Endothelial cell of umbilical vein (primary cell): ENCODE measurements around the gene MICA. TPM values are rescaled to one million over a fixed set of nuclear protein-coding genes. Genes with fewer than 3 reads are reported as not detected.

Experiments used
- BruUV-seq: library from RNA; stranded (reverse); fragments of 400-500 nt; replicated peaks from 2 replicates; lab custom pipeline; 2021; lab: Mats Ljungman, UMichigan
- CTCF ChIA-PET: fragments of 300-600, 350-600 bp; sonication (Branson Sonifier 250); formaldehyde crosslinking; loops from one replicate; lab custom pipeline; 2021; ENCODE audit warnings: antibody characterized with exemption, inconsistent platforms; lab: Charles Lee
- POLR2A ChIA-PET: fragments of 300-600, 350-600 bp; sonication (Branson Sonifier 250); formaldehyde crosslinking; loops from one replicate; lab custom pipeline; 2021; ENCODE audit warnings: antibody characterized with exemption, inconsistent platforms; lab: Charles Lee
- DNase-seq: peaks from one replicate; pipeline ENCODE4 v3.0.0-alpha.2; 2011; ENCODE audit warnings: low read depth, low spot score
- FAIRE-seq: peaks from 2 replicates; lab custom pipeline; 2011; peaks lifted over from hg19 to GRCh38; lab: Jason Lieb, UNC
- H2AFZ ChIP-seq: 2 replicates; pipeline ENCODE4 v1.6.0; 2012; ENCODE audit warnings: low read depth, low read length, control low read depth, inconsistent platforms
- H3K27ac ChIP-seq: 2 replicates; pipeline ENCODE4 v1.5.1; 2011; ENCODE audit warnings: low read depth, mild to moderate bottlenecking, control low read depth, low read length, moderate library complexity; ENCODE audit not compliant: insufficient read depth
- H3K27me3 ChIP-seq, 2 experiments: 2 replicates each; pipeline versions ENCODE4 v1.6.0 to v1.6.1; 2011; ENCODE audit warnings: low read length in 2 of 2, mixed read lengths in 1 of 2; ENCODE audit not compliant: control insufficient read depth in 2 of 2, insufficient read depth in 2 of 2
- H3K36me3 ChIP-seq, 2 experiments: 2 replicates in 1 of 2; 3 replicates in 1 of 2; pipeline ENCODE4 v1.5.1; 2011; ENCODE audit warnings: low read length in 2 of 2, mild to moderate bottlenecking in 1 of 2, moderate library complexity in 1 of 2; ENCODE audit not compliant: control insufficient read depth in 2 of 2, insufficient read depth in 2 of 2; ENCODE audit errors: extremely low read depth in 1 of 2
- H3K4me1 ChIP-seq: 3 replicates; pipeline ENCODE4 v1.5.1; 2011; ENCODE audit warnings: mild to moderate bottlenecking, low read length; ENCODE audit not compliant: control insufficient read depth, insufficient read depth; ENCODE audit errors: extremely low read depth
- H3K4me2 ChIP-seq: 2 replicates; pipeline ENCODE4 v1.6.1; 2011; ENCODE audit warnings: low read length, control low read depth, mixed read lengths; ENCODE audit not compliant: insufficient read depth
- H3K4me3 ChIP-seq, 3 experiments: fragments of 200-600 bp in 1 of 3; sonication (generic), shearing (Covaris generic) in 1 of 3; replicated peaks in 1 of 3; 2 replicates each; pipeline ENCODE4 v1.5.1; 2011 to 2016; ENCODE audit warnings: control low read depth in 3 of 3, low read length in 3 of 3, mild to moderate bottlenecking in 2 of 3, inconsistent platforms in 1 of 3, low read depth in 1 of 3, moderate library complexity in 1 of 3; ENCODE audit not compliant: insufficient read depth in 1 of 3
- H3K79me2 ChIP-seq: 2 replicates; pipeline ENCODE4 v1.6.0; 2012; ENCODE audit warnings: low read length, inconsistent platforms; ENCODE audit not compliant: control insufficient read depth, insufficient read depth
- H3K9ac ChIP-seq: replicated peaks from 2 replicates; pipeline ENCODE3; 2011; ENCODE audit warnings: low read length, control low read depth; ENCODE audit not compliant: insufficient read depth; ENCODE audit errors: extremely low read depth
- H3K9me1 ChIP-seq: replicated peaks from 3 replicates; pipeline ENCODE4 v1.6.0; 2011; ENCODE audit warnings: mild to moderate bottlenecking, low read length; ENCODE audit not compliant: control insufficient read depth, insufficient read depth; ENCODE audit errors: extremely low read depth
- H3K9me3 ChIP-seq: replicated peaks from 2 replicates; pipeline ENCODE4 v1.5.1; 2012; ENCODE audit warnings: low read length, inconsistent platforms; ENCODE audit not compliant: control insufficient read depth, insufficient read depth
- H4K20me1 ChIP-seq: replicated peaks from 2 replicates; pipeline ENCODE3; 2011; ENCODE audit warnings: mild to moderate bottlenecking, low read length; ENCODE audit not compliant: control insufficient read depth, insufficient read depth; ENCODE audit errors: extremely low read depth
- CTCF ChIP-seq, 2 donors: IDR thresholded peaks; 1 replicate in 1 of 2; 2 replicates in 1 of 2; pipeline ENCODE4 v1.5.1; 2011; ENCODE audit warnings: low read length in 2 of 2, mild to moderate bottlenecking in 2 of 2, moderate library complexity in 2 of 2, control low read depth in 1 of 2, inconsistent platforms in 1 of 2, low read depth in 1 of 2; ENCODE audit not compliant: insufficient read depth in 1 of 2; ENCODE audit errors: extremely low read depth in 1 of 2
- FOS ChIP-seq: IDR thresholded peaks from 2 replicates; pipeline ENCODE4 v1.6.1; 2011; ENCODE audit warnings: mild to moderate bottlenecking, low read length, moderate library complexity, borderline replicate concordance; ENCODE audit not compliant: insufficient read depth
- GATA2 ChIP-seq: IDR thresholded peaks from 2 replicates; pipeline ENCODE4 v1.7.0; 2011; ENCODE audit warnings: low read depth, mild to moderate bottlenecking, moderate library complexity, mixed read lengths, low read length; ENCODE audit not compliant: insufficient read length, insufficient read depth
- JUN ChIP-seq: IDR thresholded peaks from 2 replicates; pipeline ENCODE4 v1.6.1; 2011; ENCODE audit warnings: borderline replicate concordance, low read depth; ENCODE audit not compliant: insufficient read length, insufficient read depth
- MYC ChIP-seq: IDR thresholded peaks from one replicate; pipeline ENCODE4 v1.6.1; 2011; ENCODE audit warnings: mild to moderate bottlenecking, low read depth, low read length
- POLR2A ChIP-seq: IDR thresholded peaks from 2 replicates; pipeline ENCODE4 v1.6.1; 2012; ENCODE audit warnings: low read depth, mild to moderate bottlenecking, control low read depth, low read length
- dilution Hi-C: fragments of 300-500 bp; cut with MboI; formaldehyde crosslinking; loops from one replicate; pipeline ENCODE4 v1.15.0; 2019; ENCODE audit warnings: low sequenced_read_pairs; ENCODE audit not compliant: extremely low pct_ligation_motif_present
- intact Hi-C: fragments of 100-400 bp; cut with micrococcal nuclease; formaldehyde crosslinking; loops from one replicate; pipeline ENCODE4 v1.10.0; 2022
- polyA plus RNA-seq, 4 experiments: library from polyadenylated mRNA; depleted of rRNA in 3 of 4; stranded (reverse) in 3 of 4; unstranded in 1 of 4; fragments of >200 nt; gene quantifications; 2 replicates each; pipeline versions ENCODE4 v1.2.1 to v1.2.3, GENCODE V29; 2011 to 2012; ENCODE audit warnings: missing spikeins in 1 of 4
- total RNA-seq: library from RNA; stranded (reverse); gene quantifications from 2 replicates; pipeline ENCODE4 v1.2.3, GENCODE V29; 2021

MICA gene
- total and polyA plus RNA-seq, 2 donors (not counting 3 experiments of a cell fraction or from before 2014, with no cell fraction given): 42.5 to 99.3 TPM

- peak overlapping the region; percentile 50 for H2AFZ ChIP-seq
- POLR2A ChIA-PET: no interaction called here
- CTCF ChIA-PET: interaction anchor here (1.6 kb wide), 1 partner anchor 94 kb away, joined by 3 read pairs; no protein-coding TSS in a partner anchor
- H3K79me2 ChIP-seq: peaks cover 3% of the 10 kb centered on the region
- no peaks in the 10 kb centered on the region for H3K36me3 ChIP-seq
- no peaks in the 10 kb centered on the region for H4K20me1 ChIP-seq
- no peak overlapping the region for H3K4me3 ChIP-seq
- H3K4me2 ChIP-seq: no peak overlapping the region
- DNase-seq (no peak), FAIRE-seq (no peak)
- no TSS peak for BruUV-seq
- no peaks in the 10 kb centered on the region for H3K27me3 ChIP-seq
- H3K27ac ChIP-seq: peak overlapping the region; percentile 70
- dilution Hi-C loops (no loop called here), intact Hi-C loops (no loop called here)
- H3K9me3 ChIP-seq: no peaks in the 10 kb centered on the region
- TF ChIP-seq CTCF (IDR thresholded peaks at IDR 0.05; ENCODE audit: extremely low read depth in 1 of 2, insufficient read depth in 1 of 2, low read depth in 1 of 2, low read length in 2 of 2): no peak
- TF ChIP-seq GATA2: no peak
- TF ChIP-seq FOS: no peak
- TF ChIP-seq POLR2A: no peak
- TF ChIP-seq JUN: no peak
- no peak for TF ChIP-seq MYC
- H3K4me1 ChIP-seq: peaks cover 15% of the 10 kb centered on the region
- H3K9ac ChIP-seq: peak overlapping the region; percentile 19
- H3K9me1 ChIP-seq: no peaks in the 10 kb centered on the region
These were observed 7.6 kb upstream of the MICA start for GRCh38 chr6:31395832-31396231.
